NT2/D1 (cell line): ENCODE results near the gene WNT3A.

Source experiments
- YY1 ChIP-seq: IDR thresholded peaks from 2 replicates; pipeline ENCODE4 v1.6.1; 2011; ENCODE audit not compliant: insufficient read length, insufficient read depth
- ZNF274 ChIP-seq: IDR thresholded peaks from 2 replicates; pipeline ENCODE4 v1.6.1; 2011; ENCODE audit warnings: mild to moderate bottlenecking, low read depth, low read length

- TF ChIP-seq YY1 (no peak), ZNF274 (no peak)
These were observed 74.9 kb downstream of the WNT3A start for GRCh38 chr1:228081578-228082213.
